Measurements from ENCODE around the gene THAP6.

- TF ChIP-seq CTCF (conservative IDR thresholded peaks at IDR 0.05 in 1 of 2, IDR thresholded peaks at IDR 0.05 in 1 of 2; ENCODE audit: low read depth in 1 of 2, low read length in 2 of 2) (no peak), EZH2 (IDR thresholded peaks at IDR 0.05; ENCODE audit: low read length, missing control alignments) (no peak)
Measured at GRCh38 chr4:75542824-75543223, 28.6 kb downstream of the THAP6 start.
